ENCODE measurements around the gene OGFOD2. TPM values are rescaled to one million over a fixed set of nuclear protein-coding genes. Genes with fewer than 3 reads are reported as not detected.
A peak's percentile ranks its signal among the peaks of the same experiment; 100 is the strongest.

The OGFOD2 gene
- total RNA-seq, 1 donor from 2014 or later = 4.2 TPM

DNA sequence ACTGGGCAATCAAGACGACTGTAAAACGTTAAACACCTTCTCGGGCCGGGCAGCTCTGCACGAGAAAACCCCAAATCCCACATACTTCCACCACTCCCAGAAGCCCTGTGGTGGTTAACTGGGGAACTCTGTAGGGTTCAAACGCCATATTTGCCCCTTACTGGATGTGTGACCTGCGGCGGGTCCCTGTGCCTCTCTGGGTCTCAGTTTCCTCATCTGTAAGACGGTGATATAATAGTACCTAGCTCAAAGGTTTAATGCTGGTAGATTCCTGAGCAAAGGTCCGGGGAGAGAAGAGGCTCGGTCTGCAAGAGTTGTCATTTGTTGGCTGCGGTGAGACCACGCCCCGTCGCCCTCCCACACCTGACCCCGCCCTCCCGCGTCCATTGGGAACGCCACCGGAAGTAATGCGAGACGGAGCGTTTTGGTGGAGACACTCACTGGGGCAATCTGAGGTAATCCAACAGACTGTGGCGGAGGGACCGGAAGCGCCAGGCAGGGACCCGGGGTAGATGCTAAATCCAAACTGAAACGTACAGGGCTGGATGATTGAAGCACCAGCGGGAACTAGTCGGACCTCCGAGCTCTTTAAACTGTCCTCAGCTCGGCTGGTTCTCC is 661 bp upstream of the OGFOD2 start:
- no peaks in the 10 kb centered on the region for H3K27me3 ChIP-seq (ENCODE audit: control insufficient read depth in 3 of 3, insufficient read depth in 3 of 3, low read length in 3 of 3)
- H3K9me3 ChIP-seq (ENCODE audit: control insufficient read depth in 3 of 3, low read length in 3 of 3) = no peaks in the 10 kb centered on the region
- peak overlapping the region; percentile 98 for H3K27ac ChIP-seq (ENCODE audit: low read depth, low read length)
- peak overlapping the region; percentile 94 to 100 (median 99) for H3K9ac ChIP-seq (ENCODE audit: low read depth in 1 of 3, low read length in 3 of 3)
- H3K4me3 ChIP-seq (ENCODE audit: low read length in 3 of 3) = peak overlapping the region; percentile 94 to 98 (median 98)
- H3K36me3 ChIP-seq (ENCODE audit: control insufficient read depth in 3 of 3, insufficient read depth in 3 of 3, low read length in 3 of 3) = peaks cover 4 to 8% (median 7%) of the 10 kb centered on the region in 3 donors
- peaks cover 37 to 50% (median 39%) of the 10 kb centered on the region in 3 donors for H3K4me1 ChIP-seq (ENCODE audit: control insufficient read depth in 3 of 3, insufficient read depth in 3 of 3, low read length in 3 of 3)

DNA sequence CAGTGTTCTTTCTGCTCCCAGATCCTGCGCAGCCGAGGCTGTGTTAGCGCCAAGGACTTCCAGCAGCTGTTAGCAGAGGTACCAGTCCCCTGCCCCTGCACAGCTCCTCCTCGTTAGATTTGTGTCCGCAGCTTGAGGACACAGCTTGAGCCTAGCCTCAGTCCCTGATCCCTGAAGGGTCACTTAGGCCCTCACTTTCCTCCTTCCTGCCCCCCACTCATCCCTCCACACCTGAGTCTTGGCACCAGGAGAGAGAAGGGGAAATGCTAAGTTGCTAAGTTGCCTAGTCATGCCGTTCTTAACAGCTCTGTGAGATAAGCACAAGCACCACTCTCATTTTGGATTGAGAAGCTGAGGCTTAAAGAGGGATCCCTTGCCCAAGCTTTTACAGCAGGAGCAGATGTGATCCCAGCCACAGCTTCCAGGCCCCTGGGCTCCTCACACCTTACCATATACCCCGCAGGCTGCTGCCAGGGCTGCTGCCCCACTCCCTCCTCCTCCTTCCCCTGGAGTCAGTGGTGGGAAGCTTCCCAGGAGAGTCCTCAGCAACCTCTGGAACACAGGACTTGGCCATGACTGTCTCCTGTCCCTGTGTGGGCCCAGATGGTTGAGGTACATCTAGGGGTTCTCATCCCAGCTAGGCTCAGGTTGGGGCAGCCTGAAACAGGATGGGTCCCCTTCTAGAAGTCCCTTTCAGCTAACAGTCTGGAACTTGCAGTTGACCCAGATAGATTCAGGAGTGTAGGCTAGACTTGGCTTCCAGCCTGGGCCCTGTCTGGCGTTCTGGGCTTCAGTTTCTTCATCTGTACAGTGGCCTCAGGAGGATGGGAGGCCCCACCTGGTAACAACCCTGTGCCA is 975 bp downstream of the OGFOD2 start:
- H3K9ac ChIP-seq (ENCODE audit: low read depth in 1 of 3, low read length in 3 of 3) = peak overlapping the region; percentile 94 to 100 (median 99)
- H3K4me1 ChIP-seq (ENCODE audit: control insufficient read depth in 3 of 3, insufficient read depth in 3 of 3, low read length in 3 of 3) = peaks cover 47 to 61% (median 47%) of the 10 kb centered on the region in 3 donors
- peak overlapping the region; percentile 98 for H3K27ac ChIP-seq (ENCODE audit: low read depth, low read length)

GRCh38 chr12:122976648-122976975 is 1.6 kb downstream of the OGFOD2 start:
- no peaks in the 10 kb centered on the region for H3K9me3 ChIP-seq (ENCODE audit: control insufficient read depth in 3 of 3, low read length in 3 of 3)
- no peaks in the 10 kb centered on the region for H3K27me3 ChIP-seq (ENCODE audit: control insufficient read depth in 3 of 3, insufficient read depth in 3 of 3, low read length in 3 of 3)
- no peak overlapping the region for H3K27ac ChIP-seq (ENCODE audit: low read depth, low read length)
- peaks cover 53 to 67% (median 53%) of the 10 kb centered on the region in 3 donors for H3K4me1 ChIP-seq (ENCODE audit: control insufficient read depth in 3 of 3, insufficient read depth in 3 of 3, low read length in 3 of 3)
- H3K36me3 ChIP-seq (ENCODE audit: control insufficient read depth in 3 of 3, insufficient read depth in 3 of 3, low read length in 3 of 3) = peaks cover 6 to 8% (median 7%) of the 10 kb centered on the region in 3 donors
- H3K9ac ChIP-seq (ENCODE audit: low read depth in 1 of 3, low read length in 3 of 3) = peak overlapping the region; percentile 94 to 100 (median 99)
- peak overlapping the region; percentile 14 to 98 (median 94) for H3K4me3 ChIP-seq (ENCODE audit: low read length in 3 of 3)

More for the DNA sequence above, 975 bp downstream of the OGFOD2 start:
- H3K27me3 ChIP-seq (ENCODE audit: control insufficient read depth in 3 of 3, insufficient read depth in 3 of 3, low read length in 3 of 3) = no peaks in the 10 kb centered on the region
- no peaks in the 10 kb centered on the region for H3K9me3 ChIP-seq (ENCODE audit: control insufficient read depth in 3 of 3, low read length in 3 of 3)
- H3K36me3 ChIP-seq (ENCODE audit: control insufficient read depth in 3 of 3, insufficient read depth in 3 of 3, low read length in 3 of 3) = peaks cover 4 to 8% (median 7%) of the 10 kb centered on the region in 3 donors
- peak overlapping the region; percentile 94 to 98 (median 98) for H3K4me3 ChIP-seq (ENCODE audit: low read length in 3 of 3)

- H3K27me3 ChIP-seq (ENCODE audit: control insufficient read depth in 3 of 3, insufficient read depth in 3 of 3, low read length in 3 of 3) = no peaks in the 10 kb centered on the region
- H3K9ac ChIP-seq (ENCODE audit: low read depth in 1 of 3, low read length in 3 of 3) = peak overlapping the region in 1 of 3 donors; percentile 0
- H3K4me1 ChIP-seq (ENCODE audit: control insufficient read depth in 3 of 3, insufficient read depth in 3 of 3, low read length in 3 of 3) = peaks cover 58 to 72% (median 58%) of the 10 kb centered on the region in 3 donors
- no peak overlapping the region for H3K4me3 ChIP-seq (ENCODE audit: low read length in 3 of 3)
- no peak overlapping the region for H3K27ac ChIP-seq (ENCODE audit: low read depth, low read length)
- H3K36me3 ChIP-seq (ENCODE audit: control insufficient read depth in 3 of 3, insufficient read depth in 3 of 3, low read length in 3 of 3) = peaks cover 9 to 14% (median 9%) of the 10 kb centered on the region in 3 donors
- no peaks in the 10 kb centered on the region for H3K9me3 ChIP-seq (ENCODE audit: control insufficient read depth in 3 of 3, low read length in 3 of 3)
Observed at GRCh38 chr12:122977153-122977552, 2.1 kb downstream of the OGFOD2 start.

GRCh38 chr12:122977655-122978392 is 2.8 kb downstream of the OGFOD2 start:
- no peak overlapping the region for H3K4me3 ChIP-seq (ENCODE audit: low read length in 3 of 3)
- peaks cover 65 to 79% (median 65%) of the 10 kb centered on the region in 3 donors for H3K4me1 ChIP-seq (ENCODE audit: control insufficient read depth in 3 of 3, insufficient read depth in 3 of 3, low read length in 3 of 3)
- peak overlapping the region in 1 of 3 donors; percentile 45 for H3K9ac ChIP-seq (ENCODE audit: low read depth in 1 of 3, low read length in 3 of 3)
- H3K27ac ChIP-seq (ENCODE audit: low read depth, low read length) = no peak overlapping the region
- H3K36me3 ChIP-seq (ENCODE audit: control insufficient read depth in 3 of 3, insufficient read depth in 3 of 3, low read length in 3 of 3) = peaks cover 9 to 19% (median 15%) of the 10 kb centered on the region in 3 donors
- no peaks in the 10 kb centered on the region for H3K9me3 ChIP-seq (ENCODE audit: control insufficient read depth in 3 of 3, low read length in 3 of 3)
- H3K27me3 ChIP-seq (ENCODE audit: control insufficient read depth in 3 of 3, insufficient read depth in 3 of 3, low read length in 3 of 3) = no peaks in the 10 kb centered on the region

DNA sequence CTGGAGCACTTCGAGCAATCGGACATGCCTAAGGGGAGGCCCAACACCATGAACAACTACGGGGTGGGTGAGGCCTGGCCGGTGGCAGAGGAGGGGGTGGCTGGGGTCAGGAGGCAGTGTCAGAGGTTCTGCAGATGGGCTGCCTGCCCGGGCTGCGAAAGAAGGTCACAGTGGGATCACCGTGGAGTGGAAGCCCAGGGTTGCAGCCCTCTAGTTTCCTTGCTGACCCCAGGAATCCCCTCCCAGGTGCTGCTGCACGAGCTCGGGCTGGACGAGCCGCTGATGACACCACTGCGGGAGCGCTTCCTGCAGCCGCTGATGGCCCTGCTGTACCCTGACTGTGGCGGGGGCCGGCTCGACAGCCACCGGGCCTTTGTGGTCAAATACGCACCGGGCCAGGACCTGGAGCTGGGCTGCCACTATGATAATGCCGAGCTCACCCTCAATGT is 3.5 kb downstream of the OGFOD2 start:
- Histone ChIP-seq H3K27me3 (ENCODE audit: control insufficient read depth in 3 of 3, insufficient read depth in 3 of 3, low read length in 3 of 3) (no peaks in the 10 kb centered on the region), H3K4me3 (ENCODE audit: low read length in 3 of 3) (no peak overlapping the region), H3K36me3 (ENCODE audit: control insufficient read depth in 3 of 3, insufficient read depth in 3 of 3, low read length in 3 of 3) (peaks cover 15 to 26% (median 21%) of the 10 kb centered on the region in 3 donors), H3K9me3 (ENCODE audit: control insufficient read depth in 3 of 3, low read length in 3 of 3) (no peaks in the 10 kb centered on the region), H3K9ac (ENCODE audit: low read depth in 1 of 3, low read length in 3 of 3) (peak overlapping the region in 1 of 3 donors; percentile 45), H3K27ac (ENCODE audit: low read depth, low read length) (no peak overlapping the region), H3K4me1 (ENCODE audit: control insufficient read depth in 3 of 3, insufficient read depth in 3 of 3, low read length in 3 of 3) (peaks cover 70 to 85% (median 72%) of the 10 kb centered on the region in 3 donors)

DNA sequence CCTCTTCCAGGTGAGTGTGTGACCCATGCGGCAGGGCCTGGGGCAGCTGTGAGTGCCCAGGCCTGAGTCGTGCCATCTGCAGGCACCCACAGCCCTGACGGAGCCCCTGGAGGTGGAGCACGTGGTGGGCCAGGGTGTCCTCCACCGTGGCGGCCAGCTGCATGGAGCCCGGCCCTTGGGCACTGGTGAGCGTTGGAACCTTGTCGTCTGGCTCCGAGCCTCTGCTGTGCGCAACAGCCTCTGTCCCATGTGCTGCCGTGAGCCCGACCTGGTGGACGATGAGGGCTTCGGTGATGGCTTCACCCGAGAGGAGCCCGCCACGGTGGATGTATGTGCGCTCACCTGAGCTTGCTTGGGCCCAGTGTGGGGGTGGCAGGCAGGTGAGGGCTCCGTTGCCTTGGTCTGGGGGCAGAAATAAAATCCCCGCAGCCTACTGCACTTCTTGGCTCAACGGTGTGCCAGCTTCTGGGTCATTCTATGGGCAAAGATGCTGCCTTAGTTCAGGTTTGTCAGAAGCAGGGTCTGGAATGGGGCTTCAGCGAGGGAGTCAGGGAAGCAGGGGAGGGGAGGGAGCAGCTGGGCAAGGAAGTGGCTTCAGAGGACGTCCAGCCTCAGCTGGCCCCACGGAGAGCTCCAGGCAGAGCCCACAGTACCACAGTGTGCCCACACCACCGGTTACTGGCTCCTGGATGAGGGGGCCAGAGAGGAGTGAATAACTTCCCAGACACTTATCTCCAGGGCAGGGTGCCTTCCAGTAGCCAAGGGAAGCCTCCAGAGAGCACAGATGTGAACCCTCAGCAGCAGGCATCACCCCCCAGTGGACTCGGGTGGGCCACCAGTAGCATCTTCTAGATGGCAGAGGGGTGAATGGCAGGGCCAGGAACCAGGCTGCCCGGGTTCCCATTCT is 4.2 kb downstream of the OGFOD2 start:
- Histone ChIP-seq H3K27me3 (ENCODE audit: control insufficient read depth in 3 of 3, insufficient read depth in 3 of 3, low read length in 3 of 3) (no peaks in the 10 kb centered on the region), H3K4me1 (ENCODE audit: control insufficient read depth in 3 of 3, insufficient read depth in 3 of 3, low read length in 3 of 3) (peaks cover 73 to 86% (median 74%) of the 10 kb centered on the region in 3 donors), H3K36me3 (ENCODE audit: control insufficient read depth in 3 of 3, insufficient read depth in 3 of 3, low read length in 3 of 3) (peaks cover 15 to 26% (median 21%) of the 10 kb centered on the region in 3 donors), H3K27ac (ENCODE audit: low read depth, low read length) (no peak overlapping the region), H3K9me3 (ENCODE audit: control insufficient read depth in 3 of 3, low read length in 3 of 3) (no peaks in the 10 kb centered on the region), H3K4me3 (ENCODE audit: low read length in 3 of 3) (peak overlapping the region; percentile 92 to 95 (median 92)), H3K9ac (ENCODE audit: low read depth in 1 of 3, low read length in 3 of 3) (peak overlapping the region; percentile 83 to 94 (median 94))

DNA sequence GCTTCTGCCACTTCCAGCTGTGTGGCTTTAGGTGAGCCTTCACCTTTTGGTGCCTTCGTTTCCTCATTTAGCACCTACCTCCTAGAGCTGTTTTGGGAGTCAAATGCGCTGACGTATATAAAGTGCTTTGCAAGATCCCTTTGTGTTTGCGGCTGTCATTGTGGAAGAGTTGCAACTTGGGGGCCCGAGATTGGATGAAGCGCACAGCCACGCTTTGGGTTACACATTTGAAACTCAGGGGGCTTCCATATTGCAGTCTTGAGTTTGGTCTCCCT is 4.8 kb downstream of the OGFOD2 start:
- peak overlapping the region; percentile 92 to 95 (median 92) for H3K4me3 ChIP-seq (ENCODE audit: low read length in 3 of 3)
- no peaks in the 10 kb centered on the region for H3K9me3 ChIP-seq (ENCODE audit: control insufficient read depth in 3 of 3, low read length in 3 of 3)
- peak overlapping the region; percentile 83 to 94 (median 94) for H3K9ac ChIP-seq (ENCODE audit: low read depth in 1 of 3, low read length in 3 of 3)
- H3K36me3 ChIP-seq (ENCODE audit: control insufficient read depth in 3 of 3, insufficient read depth in 3 of 3, low read length in 3 of 3) = peaks cover 15 to 26% (median 21%) of the 10 kb centered on the region in 3 donors
- peaks cover 78 to 90% (median 79%) of the 10 kb centered on the region in 3 donors for H3K4me1 ChIP-seq (ENCODE audit: control insufficient read depth in 3 of 3, insufficient read depth in 3 of 3, low read length in 3 of 3)
- H3K27me3 ChIP-seq (ENCODE audit: control insufficient read depth in 3 of 3, insufficient read depth in 3 of 3, low read length in 3 of 3) = no peaks in the 10 kb centered on the region
- H3K27ac ChIP-seq (ENCODE audit: low read depth, low read length) = peak overlapping the region; percentile 80
